Mucosa of gallbladder (tissue), 1 donor: ENCODE measurements around the gene POLR3B. TPM values are rescaled to one million over a fixed set of nuclear protein-coding genes. Genes with fewer than 3 reads are reported as not detected.
"Not testable (repeated sequence)": the region's sequence is repeated elsewhere in the genome, so short reads cannot be mapped to it uniquely, and the experiment has no call there.

Experiments
- DNase-seq: peaks from one replicate; pipeline ENCODE4 v3.0.0-alpha.2; 2020; ENCODE audit warnings: low spot score
- total RNA-seq: library from RNA; stranded (reverse); gene quantifications from one replicate; pipeline ENCODE4 v1.2.1, GENCODE V29; 2021
- donor health status: DM: no; HTN: no; CAD: no.

The POLR3B gene
- total RNA-seq, 1 donor from 2014 or later = 8.9 TPM

GRCh38 chr12:106342397-106343213 is 14.9 kb upstream of the POLR3B start:
- peak; percentile 62 for DNase-seq

DNA sequence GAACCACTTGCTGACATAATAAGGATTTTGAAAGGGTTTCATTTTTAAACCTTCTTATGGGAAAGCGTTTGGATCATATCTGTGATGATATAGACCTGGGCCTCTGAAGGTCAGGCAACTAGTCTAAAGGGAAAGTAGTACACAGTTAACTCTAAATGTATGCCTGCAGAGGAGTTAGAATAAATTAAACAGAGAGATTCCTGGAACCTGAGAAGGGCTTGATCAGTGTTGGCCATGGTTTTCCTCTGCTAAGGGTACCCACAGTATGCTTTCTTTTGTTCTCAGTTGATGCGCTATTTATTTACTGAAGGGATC is 14.4 kb upstream of the POLR3B start:
- no peak for DNase-seq

GRCh38 chr12:106344131-106344530 is 13.4 kb upstream of the POLR3B start:
- no peak for DNase-seq

DNA sequence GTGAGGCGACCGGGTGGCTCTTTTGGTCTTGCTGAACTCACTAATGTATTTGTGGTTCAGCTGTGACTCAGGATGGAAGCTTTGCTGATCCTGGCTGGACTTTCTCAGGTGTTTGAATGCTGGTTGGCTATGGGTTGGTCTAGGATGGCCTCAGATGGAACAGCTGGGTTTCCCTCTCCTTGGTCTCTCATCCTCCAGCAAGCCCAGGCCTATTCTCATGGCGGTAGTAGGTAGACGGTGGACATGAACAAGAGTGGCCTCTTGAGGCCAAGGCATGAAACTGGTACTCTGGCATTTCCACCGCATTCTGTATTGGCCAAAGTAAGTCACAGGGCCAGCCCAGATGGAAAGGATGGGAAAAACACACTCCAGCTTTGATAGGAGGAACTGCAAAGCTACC is 11.8 kb upstream of the POLR3B start:
- peak; percentile 42 for DNase-seq

DNA sequence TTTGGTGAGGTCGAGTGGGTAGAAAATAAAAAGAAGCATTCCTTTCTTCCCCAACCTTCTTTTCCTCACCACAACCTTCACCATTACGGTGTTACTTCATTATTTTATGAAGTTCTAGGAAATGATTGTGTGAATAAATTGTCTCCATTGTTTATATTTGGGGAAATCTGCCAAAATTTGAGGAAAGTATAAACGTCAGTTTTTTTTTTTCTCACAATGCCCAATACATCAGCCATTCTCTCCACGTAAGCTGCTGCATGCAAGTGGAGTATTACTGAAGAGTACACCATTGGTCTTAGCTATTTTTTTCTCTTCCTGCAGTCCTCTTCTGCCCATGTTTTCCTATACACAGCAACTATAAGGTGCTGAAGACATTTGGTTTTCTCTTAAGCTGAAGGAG is 9.1 kb upstream of the POLR3B start:
- DNase-seq = no peak

GRCh38 chr12:106353175-106353574 is 4.4 kb upstream of the POLR3B start:
- no peak for DNase-seq

- DNase-seq = peak; percentile 13
Measured at GRCh38 chr12:106358396-106359241, 1.1 kb downstream of the POLR3B start.

DNA sequence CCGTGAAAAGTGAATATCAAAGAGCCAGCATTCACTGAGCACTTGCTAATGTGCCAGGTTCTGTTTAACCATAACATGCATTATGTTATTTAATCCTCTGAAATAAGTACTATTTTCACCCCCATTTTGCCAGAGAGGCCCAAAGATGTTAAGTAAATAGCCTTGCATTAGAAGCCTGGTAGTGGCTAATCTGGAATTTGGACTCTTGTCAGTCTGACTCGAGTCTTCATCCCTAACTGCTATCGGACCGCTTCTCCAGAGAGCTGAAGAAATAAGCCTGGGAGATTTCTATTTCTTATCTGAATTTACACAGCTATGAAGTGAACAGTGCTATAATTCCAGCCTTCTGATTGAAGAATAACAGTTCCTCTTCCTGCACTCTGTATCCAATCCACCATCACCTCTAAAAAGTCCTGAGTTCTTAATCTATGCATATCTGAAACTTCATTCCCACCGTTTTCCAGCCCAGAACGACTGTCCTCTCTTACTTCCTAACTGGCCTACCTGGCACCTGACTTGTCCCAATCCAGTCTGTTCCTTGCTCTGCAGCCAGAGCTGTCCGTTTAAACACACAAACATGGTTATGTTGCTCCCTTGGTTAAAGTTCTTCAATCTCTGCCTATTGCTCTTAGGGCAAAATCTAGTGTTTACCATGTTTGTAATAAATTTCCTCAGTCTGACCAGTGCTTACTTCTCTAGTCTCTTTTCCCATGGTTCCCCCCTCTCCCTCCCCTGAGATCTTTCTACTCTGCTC is 2.3 kb downstream of the POLR3B start:
- no peak for DNase-seq

DNA sequence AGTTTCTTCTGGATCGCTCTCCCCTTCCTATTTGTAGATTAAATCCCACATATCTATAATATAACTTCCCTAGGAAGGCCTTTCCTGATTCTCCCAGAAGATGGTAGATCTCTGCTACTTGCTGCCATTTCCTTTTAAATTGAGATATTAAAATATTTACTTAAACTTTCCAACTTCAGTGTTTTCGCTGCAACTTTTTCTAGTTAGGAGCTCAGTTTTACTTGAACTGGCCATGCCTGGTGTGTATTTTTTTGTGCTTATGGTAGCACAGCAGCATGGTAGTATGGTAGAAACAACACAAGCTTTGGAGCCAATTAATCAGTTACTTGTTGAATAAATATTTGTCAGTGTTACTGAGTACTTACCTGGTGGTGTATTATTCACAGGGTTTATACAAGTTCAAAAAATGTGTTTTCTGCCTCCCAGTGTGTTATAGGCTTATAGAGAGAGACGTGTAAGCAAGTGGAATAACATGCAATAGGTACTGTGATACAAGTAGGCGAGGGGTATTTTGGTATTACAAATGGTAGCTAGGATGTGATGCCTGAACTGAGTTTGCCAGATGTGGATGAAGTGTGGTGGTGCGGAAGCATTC is 2.9 kb downstream of the POLR3B start:
- no peak for DNase-seq

DNA sequence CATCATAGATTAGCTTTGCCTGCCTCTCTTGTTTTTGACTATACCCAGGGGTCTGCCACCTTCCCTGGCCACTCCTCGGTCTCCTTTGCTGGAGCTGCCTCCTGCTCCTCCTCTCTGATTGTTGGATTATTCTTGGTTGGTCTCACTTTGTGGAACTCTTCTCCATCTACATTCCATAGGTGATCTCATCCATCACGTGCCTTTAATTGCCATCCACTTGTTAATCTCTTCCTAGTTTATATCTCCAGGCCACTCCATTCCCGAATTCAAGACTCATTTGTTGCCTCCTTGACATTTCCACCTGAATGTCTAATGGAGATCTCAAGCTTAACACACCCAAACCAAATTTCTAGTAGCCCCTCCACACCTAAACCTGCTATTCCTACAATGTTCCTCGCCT is 5.4 kb downstream of the POLR3B start:
- DNase-seq = no peak

- no peak for DNase-seq
Measured at GRCh38 chr12:106364261-106364660, 6.7 kb downstream of the POLR3B start.

DNA sequence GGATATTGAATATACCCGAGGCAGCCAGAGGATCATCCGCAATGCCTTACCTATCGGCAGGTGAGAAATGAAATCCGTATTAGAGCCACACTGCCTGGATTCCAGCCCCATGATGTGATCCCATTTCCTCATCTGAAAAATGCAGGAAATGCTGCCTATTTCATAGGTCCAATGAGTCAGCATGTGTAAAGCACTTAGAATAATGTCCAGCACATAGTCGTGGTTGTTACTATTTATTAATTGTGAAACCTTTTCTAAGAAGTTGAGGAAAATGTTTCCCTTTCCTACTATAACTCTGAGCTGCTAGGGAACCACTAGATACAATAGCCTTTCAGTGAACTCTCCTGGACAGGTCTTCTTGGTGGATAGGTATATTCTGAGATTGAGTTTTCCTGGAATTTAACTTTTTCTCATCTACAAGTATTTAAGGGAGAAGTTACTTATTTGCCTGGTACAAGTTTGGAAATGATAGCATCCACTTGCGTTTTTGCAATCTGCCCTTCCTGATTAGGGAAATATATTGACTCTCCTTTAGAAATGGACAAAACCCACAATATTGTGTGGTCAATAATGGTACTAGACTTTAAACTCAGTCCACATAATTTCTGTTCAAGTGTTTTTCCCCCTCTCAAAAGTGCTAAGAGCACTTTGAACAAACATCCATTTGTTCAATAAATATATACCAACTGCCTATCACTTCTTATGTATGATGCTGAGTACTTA is 12.2 kb downstream of the POLR3B start:
- DNase-seq = no peak

GRCh38 chr12:106378788-106379187 is 21.2 kb downstream of the POLR3B start:
- DNase-seq = no peak

GRCh38 chr12:106380954-106381353 is 23.4 kb downstream of the POLR3B start:
- no peak for DNase-seq

- not testable (repeated sequence) for DNase-seq
Measured at GRCh38 chr12:106381866-106382265, 24.3 kb downstream of the POLR3B start.

GRCh38 chr12:106386813-106387535 is 29.4 kb downstream of the POLR3B start:
- no peak for DNase-seq

GRCh38 chr12:106387848-106388377 is 30.4 kb downstream of the POLR3B start:
- DNase-seq = no peak

GRCh38 chr12:106389151-106389550 is 31.6 kb downstream of the POLR3B start:
- DNase-seq = no peak

- DNase-seq = no peak
Measured at GRCh38 chr12:106392759-106393158, 35.2 kb downstream of the POLR3B start.

DNA sequence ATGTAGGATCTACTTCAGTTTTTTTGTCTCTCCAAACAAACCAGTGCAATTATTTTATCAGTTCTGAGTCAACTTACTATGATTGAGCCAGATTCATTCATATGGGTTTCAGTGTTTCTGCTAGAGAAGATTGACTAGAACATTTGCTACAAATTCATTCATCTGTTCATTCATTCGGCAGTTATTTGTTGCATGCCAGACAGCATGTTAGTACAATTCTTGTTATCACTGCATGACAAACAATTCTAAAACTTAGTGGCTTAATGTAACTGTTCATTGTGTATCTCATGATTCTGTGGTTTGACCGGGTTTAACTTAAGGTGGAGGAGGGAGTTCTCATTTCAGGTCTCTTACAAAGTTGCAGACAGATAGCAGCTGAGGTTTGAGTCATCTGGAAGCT is 52.3 kb downstream of the POLR3B start:
- DNase-seq = no peak
